Measurements from ENCODE around the gene CTNND2.

- TF ChIP-seq NFRKB (IDR thresholded peaks at IDR 0.05) (no peak), ELF4 (IDR thresholded peaks at IDR 0.05) (no peak), ZNF384 (IDR thresholded peaks at IDR 0.05) (no peak)
Measured at GRCh38 chr5:11234501-11234911, 669.7 kb downstream of the CTNND2 start.

Measured in HEK293T (cell line).